Naive thymus-derived CD4-positive, alpha-beta T cell (primary cell): ENCODE results near the gene SYS1. TPM values are rescaled to one million over a fixed set of nuclear protein-coding genes. Genes with fewer than 3 reads are reported as not detected.

Experiments
- ATAC-seq: fragments of 150-1000 bp; cut with Tn5 transposase; 2 replicates; pipeline ENCODE4 v1.10.0; 2021; ENCODE audit warnings: mild to moderate bottlenecking, moderate library complexity
- CTCF ChIA-PET: fragments of 350-600 bp; sonication (Branson Sonifier 250); formaldehyde crosslinking; loops from one replicate; lab custom pipeline; 2021; ENCODE audit warnings: antibody characterized with exemption; lab: Charles Lee
- POLR2A ChIA-PET: fragments of 350-600 bp; sonication (Branson Sonifier 250); formaldehyde crosslinking; loops from one replicate; lab custom pipeline; 2021; ENCODE audit warnings: antibody characterized with exemption, inconsistent platforms; lab: Charles Lee
- DNase-seq, 9 donors: peaks; one replicate each; pipeline versions ENCODE4 v3.0.0 to v3.0.0-alpha.2; 2020 to 2022; ENCODE audit warnings: mixed read lengths in 1 of 9
- H3K27ac ChIP-seq: one replicate; pipeline ENCODE4 v1.7.0; 2013; ENCODE audit warnings: mild to moderate bottlenecking, low read depth, low read length, moderate library complexity
- H3K27me3 ChIP-seq, 2 donors: one replicate each; pipeline ENCODE4 v1.7.0; 2013; ENCODE audit warnings: low read length in 2 of 2, mild to moderate bottlenecking in 2 of 2, moderate library complexity in 2 of 2; ENCODE audit not compliant: control insufficient read depth in 2 of 2, insufficient read depth in 2 of 2
- H3K36me3 ChIP-seq, 3 experiments: 1 replicate in 2 of 3; 2 replicates in 1 of 3; pipeline ENCODE4 v1.7.0; 2013; ENCODE audit warnings: low read length in 3 of 3, mild to moderate bottlenecking in 3 of 3, moderate library complexity in 1 of 3; ENCODE audit not compliant: insufficient read depth in 3 of 3, control insufficient read depth in 2 of 3
- H3K4me1 ChIP-seq, 2 donors: one replicate each; pipeline ENCODE4 v1.7.0; 2013; ENCODE audit warnings: low read length in 2 of 2, mild to moderate bottlenecking in 2 of 2, moderate library complexity in 1 of 2; ENCODE audit not compliant: control insufficient read depth in 2 of 2, insufficient read depth in 2 of 2
- H3K4me3 ChIP-seq: 2 replicates; pipeline ENCODE4 v1.7.0; 2013; ENCODE audit warnings: mild to moderate bottlenecking, low read length
- H3K9me3 ChIP-seq, 3 experiments: 1 replicate in 2 of 3; 2 replicates in 1 of 3; pipeline ENCODE4 v1.7.0; 2013; ENCODE audit warnings: low read length in 3 of 3; ENCODE audit not compliant: control insufficient read depth in 2 of 3
- H3K27ac Mint-ChIP-seq, 9 donors: one replicate each; pipeline ENCODE4 v1.8.0; 2020 to 2022; ENCODE audit warnings: mixed read lengths in 9 of 9, mild to moderate bottlenecking in 8 of 9, moderate library complexity in 5 of 9, inconsistent platforms in 2 of 9
- H3K27me3 Mint-ChIP-seq, 5 donors: one replicate each; pipeline ENCODE4 v1.8.0; 2021 to 2022; ENCODE audit warnings: mixed read lengths in 5 of 5, mild to moderate bottlenecking in 1 of 5
- H3K36me3 Mint-ChIP-seq, 5 donors: one replicate each; pipeline ENCODE4 v1.8.0; 2020 to 2022; ENCODE audit warnings: mixed read lengths in 5 of 5, mild to moderate bottlenecking in 3 of 5, inconsistent platforms in 1 of 5
- H3K4me1 Mint-ChIP-seq, 7 donors: one replicate each; pipeline ENCODE4 v1.8.0; 2020 to 2022; ENCODE audit warnings: mixed read lengths in 7 of 7, mild to moderate bottlenecking in 3 of 7, inconsistent platforms in 1 of 7
- H3K4me3 Mint-ChIP-seq, 10 donors: one replicate each; pipeline ENCODE4 v1.8.0; 2020 to 2022; ENCODE audit warnings: mild to moderate bottlenecking in 10 of 10, mixed read lengths in 10 of 10, moderate library complexity in 6 of 10, inconsistent platforms in 2 of 10
- H3K9me3 Mint-ChIP-seq, 11 donors: one replicate each; pipeline ENCODE4 v1.8.0; 2020 to 2022; ENCODE audit warnings: mixed read lengths in 11 of 11, mild to moderate bottlenecking in 4 of 11, inconsistent platforms in 1 of 11, moderate library complexity in 1 of 11
- intact Hi-C, 2 donors: fragments of 100-400 bp; cut with micrococcal nuclease; formaldehyde crosslinking; loops; one replicate each; pipeline ENCODE4 v1.15.1; 2023
- polyA plus RNA-seq, 2 donors: library from polyadenylated mRNA; unstranded; fragments of 300-500 nt; fragmentation: Illumina TruSeq; gene quantifications; one replicate each; pipeline ENCODE4 v1.2.3, GENCODE V29; 2021
- total RNA-seq, 6 experiments: library from RNA in 5 of 6; stranded (reverse) in 5 of 6; gene quantifications; 1 replicate in 5 of 6; 2 replicates in 1 of 6; pipeline ENCODE4 v1.2.3 and lab custom pipeline; 2021 to 2026

The SYS1 gene
- total and polyA plus RNA-seq, 7 experiments from 2014 or later: 23.9 to 111 (median 62.0) TPM

GRCh38 chr20:45394221-45395113 lies 31.5 kb downstream of the SYS1 start:
- Mint-ChIP-seq H3K27ac (no peak overlapping the region), H3K27me3 (no peaks in the 10 kb centered on the region), H3K36me3 (peaks cover 1 to 35% (median 3%) of the 10 kb centered on the region in 5 donors), H3K4me1 (no peaks in the 10 kb centered on the region), H3K9me3 (peaks cover 0 to 4% (median under 1%) of the 10 kb centered on the region in 11 donors), H3K4me3 (no peak overlapping the region)
- no peak overlapping the region for H3K4me3 ChIP-seq
- ATAC-seq (no peak), DNase-seq (no peak)
- H3K9me3 ChIP-seq: no peaks in the 10 kb centered on the region
- no peaks in the 10 kb centered on the region for H3K36me3 ChIP-seq
- H3K27ac ChIP-seq: no peak overlapping the region
- ChIA-PET POLR2A (no interaction called here), CTCF (no interaction called here)
- H3K27me3 ChIP-seq: no peaks in the 10 kb centered on the region
- H3K4me1 ChIP-seq: no peaks in the 10 kb centered on the region
- intact Hi-C loops: no loop called here

- H3K27ac Mint-ChIP-seq: no peak overlapping the region
- H3K4me3 ChIP-seq: no peak overlapping the region
- H3K9me3 Mint-ChIP-seq: peaks cover 3 to 9% (median 6%) of the 10 kb centered on the region in 11 donors
- ATAC-seq (no peak), DNase-seq (no peak)
- no peaks in the 10 kb centered on the region for H3K27me3 Mint-ChIP-seq
- intact Hi-C loops: no loop called here
- ChIA-PET CTCF (no interaction called here), POLR2A (no interaction called here)
- H3K36me3 ChIP-seq: no peaks in the 10 kb centered on the region
- H3K4me1 ChIP-seq: no peaks in the 10 kb centered on the region
- peaks cover 0 to 1% (median 0%) of the 10 kb centered on the region in 3 experiments for H3K9me3 ChIP-seq
- peaks cover 6 to 38% (median 9%) of the 10 kb centered on the region in 5 donors for H3K36me3 Mint-ChIP-seq
- H3K27me3 ChIP-seq: no peaks in the 10 kb centered on the region
- H3K4me3 Mint-ChIP-seq: no peak overlapping the region
- no peak overlapping the region for H3K27ac ChIP-seq
- H3K4me1 Mint-ChIP-seq: no peaks in the 10 kb centered on the region
Measured at GRCh38 chr20:45395114-45395415, 32.1 kb downstream of the SYS1 start.

GRCh38 chr20:45399018-45399417 lies 36.1 kb downstream of the SYS1 start:
- intact Hi-C loops: no loop called here
- Mint-ChIP-seq H3K27me3 (peaks cover 0 to 2% (median 0%) of the 10 kb centered on the region in 5 donors), H3K4me3 (no peak overlapping the region), H3K36me3 (peaks cover 8 to 45% (median 19%) of the 10 kb centered on the region in 5 donors), H3K27ac (no peak overlapping the region), H3K9me3 (peaks cover 5 to 27% (median 16%) of the 10 kb centered on the region in 11 donors), H3K4me1 (no peaks in the 10 kb centered on the region)
- H3K9me3 ChIP-seq: peaks cover 0 to 15% (median 0%) of the 10 kb centered on the region in 3 experiments
- H3K4me1 ChIP-seq: no peaks in the 10 kb centered on the region
- DNase-seq: no peak
- ATAC-seq: no peak
- H3K27ac ChIP-seq: no peak overlapping the region
- H3K27me3 ChIP-seq: no peaks in the 10 kb centered on the region
- peaks cover 0 to 3% (median 0%) of the 10 kb centered on the region in 3 experiments for H3K36me3 ChIP-seq
- CTCF ChIA-PET: interaction anchor here (1.0 kb wide), 1 partner anchor 17 kb away, joined by 3 read pairs; the partner anchor contains the start of gene PIGT
- POLR2A ChIA-PET: interaction anchor here (1.0 kb wide), 1 partner anchor 17 kb away, joined by 3 read pairs; the partner anchor contains the start of gene PIGT
- H3K4me3 ChIP-seq: no peak overlapping the region

- ATAC-seq: no peak
- intact Hi-C loops: no loop called here
- Histone ChIP-seq H3K27ac (no peak overlapping the region), H3K9me3 (peaks cover 0 to 15% (median 0%) of the 10 kb centered on the region in 3 experiments), H3K36me3 (peaks cover 0 to 3% (median 0%) of the 10 kb centered on the region in 3 experiments), H3K4me1 (no peaks in the 10 kb centered on the region), H3K27me3 (no peaks in the 10 kb centered on the region), H3K4me3 (no peak overlapping the region)
- Mint-ChIP-seq H3K4me1 (peaks cover 5 to 9% (median 8%) of the 10 kb centered on the region in 7 donors), H3K9me3 (peaks cover 5 to 27% (median 16%) of the 10 kb centered on the region in 11 donors), H3K36me3 (peaks cover 8 to 41% (median 19%) of the 10 kb centered on the region in 5 donors), H3K4me3 (no peak overlapping the region), H3K27ac (no peak overlapping the region), H3K27me3 (peaks cover 0 to 12% (median 0%) of the 10 kb centered on the region in 5 donors)
- CTCF ChIA-PET: no interaction called here
- no peak for DNase-seq
- POLR2A ChIA-PET: no interaction called here
Measured at GRCh38 chr20:45400346-45401031, 37.5 kb downstream of the SYS1 start.

GRCh38 chr20:45402946-45403345 lies 40.0 kb downstream of the SYS1 start:
- Histone ChIP-seq H3K4me3 (no peak overlapping the region), H3K4me1 (peaks cover 0 to 7% of the 10 kb centered on the region in 2 donors), H3K27ac (no peak overlapping the region), H3K36me3 (peaks cover 0 to 4% (median 3%) of the 10 kb centered on the region in 3 experiments), H3K9me3 (peaks cover 0 to 15% (median 0%) of the 10 kb centered on the region in 3 experiments), H3K27me3 (no peaks in the 10 kb centered on the region)
- CTCF ChIA-PET: interaction anchor here (1.1 kb wide), 1 partner anchor 29 kb away, joined by 4 read pairs; no protein-coding TSS in a partner anchor
- Mint-ChIP-seq H3K36me3 (peaks cover 8 to 28% (median 19%) of the 10 kb centered on the region in 5 donors), H3K4me3 (peak overlapping the region in 1 of 10 donors; percentile 26), H3K4me1 (peaks cover 5 to 19% (median 18%) of the 10 kb centered on the region in 7 donors), H3K27ac (no peak overlapping the region), H3K27me3 (peaks cover 0 to 19% (median 0%) of the 10 kb centered on the region in 5 donors), H3K9me3 (peaks cover 5 to 27% (median 16%) of the 10 kb centered on the region in 11 donors)
- DNase-seq: no peak
- no peak for ATAC-seq
- intact Hi-C loops: no loop called here
- POLR2A ChIA-PET: interaction anchor here (1.3 kb wide), 1 partner anchor 13 kb away, joined by 6 read pairs; the partner anchor contains the start of gene PIGT

GRCh38 chr20:45404438-45404837 lies 41.5 kb downstream of the SYS1 start:
- DNase-seq (no peak), ATAC-seq (no peak)
- Mint-ChIP-seq H3K27ac (peak overlapping the region in 4 of 9 donors; percentile 25 to 92 (median 70)), H3K9me3 (peaks cover 5 to 26% (median 16%) of the 10 kb centered on the region in 11 donors), H3K36me3 (peaks cover 7 to 19% (median 17%) of the 10 kb centered on the region in 5 donors), H3K4me3 (peak overlapping the region; percentile 71 to 92 (median 81)), H3K27me3 (peaks cover 0 to 19% (median 0%) of the 10 kb centered on the region in 5 donors), H3K4me1 (peaks cover 5 to 27% (median 21%) of the 10 kb centered on the region in 7 donors)
- peaks cover 0 to 7% of the 10 kb centered on the region in 2 donors for H3K4me1 ChIP-seq
- POLR2A ChIA-PET: interaction anchor here (0.8 to 4.8 kb wide), 5 partner anchors 9 to 41 kb away, joined by 3 to 49 read pairs (median 3); partner anchors contain the start of genes PIGT and SYS1
- CTCF ChIA-PET: interaction anchor here (1.1 to 1.7 kb wide), 3 partner anchors 30 to 42 kb away, joined by 3 to 9 read pairs (median 4); no protein-coding TSS in a partner anchor
- no peak overlapping the region for H3K4me3 ChIP-seq
- H3K9me3 ChIP-seq: peaks cover 0 to 15% (median 0%) of the 10 kb centered on the region in 3 experiments
- intact Hi-C loops: no loop called here
- H3K27ac ChIP-seq: no peak overlapping the region
- H3K36me3 ChIP-seq: peaks cover 0 to 4% (median 3%) of the 10 kb centered on the region in 3 experiments
- H3K27me3 ChIP-seq: no peaks in the 10 kb centered on the region
